Transverse colon (tissue), 4 donors: Measurements from ENCODE around the gene EVC. TPM values are rescaled to one million over a fixed set of nuclear protein-coding genes. Genes with fewer than 3 reads are reported as not detected.
"Not testable (repeated sequence)": the region's sequence is repeated elsewhere in the genome, so short reads cannot be mapped to it uniquely, and the experiment has no call there.

Experiments
- DNase-seq: peaks from one replicate; pipeline ENCODE4 v3.0.0-alpha.2; 2019
- H3K27ac ChIP-seq, 4 donors: fragments of 200-600 bp; sonication (generic); 2 replicates each; pipeline ENCODE4 v1.5.1; 2016 to 2018; ENCODE audit warnings: inconsistent platforms in 4 of 4
- H3K27me3 ChIP-seq: fragments of 200-600 bp; sonication (generic); 2 replicates; pipeline ENCODE4 v1.5.1; 2017; ENCODE audit warnings: inconsistent platforms
- H3K36me3 ChIP-seq, 4 donors: fragments of 200-600 bp; sonication (generic); 2 replicates each; pipeline ENCODE4 v1.5.1; 2017 to 2019; ENCODE audit warnings: inconsistent platforms in 4 of 4
- H3K4me1 ChIP-seq, 4 donors: fragments of 200-600 bp; sonication (generic); 2 replicates each; pipeline ENCODE4 v1.5.1; 2017 to 2020; ENCODE audit warnings: inconsistent platforms in 4 of 4
- H3K4me3 ChIP-seq, 4 donors: fragments of 200-600 bp; sonication (generic); 1 replicate in 1 of 4; 2 replicates in 3 of 4; pipeline versions ENCODE4 v1.5.1 to v1.6.1; 2017 to 2019; ENCODE audit warnings: inconsistent platforms in 4 of 4
- H3K9me3 ChIP-seq, 2 donors: fragments of 200-600 bp; sonication (generic); 2 replicates each; pipeline ENCODE4 v1.5.1; 2017 to 2019; ENCODE audit warnings: inconsistent platforms in 2 of 2
- EP300 ChIP-seq: sonication (generic); formaldehyde crosslinking; IDR thresholded peaks from one replicate; pipeline ENCODE4 v1.6.1; 2017; ENCODE audit warnings: antibody characterized with exemption, low read depth
- POLR2A ChIP-seq: fragments of 450-650 bp; IDR thresholded peaks from one replicate; pipeline ENCODE4 v1.6.1; 2016; ENCODE audit warnings: antibody characterized with exemption, mild to moderate bottlenecking, moderate library complexity
- POLR2AphosphoS5 ChIP-seq, 3 donors: sonication (generic); formaldehyde crosslinking; IDR thresholded peaks; one replicate each; pipeline ENCODE4 v1.6.1; 2016; ENCODE audit warnings: antibody characterized with exemption in 3 of 3
- WGBS, 2 donors: methylation state at CpG; one replicate each; pipeline ENCODE4 v1.1.5; 2018; ENCODE audit warnings: low coverage in 1 of 2; 5-methylcytosine and 5-hydroxymethylcytosine counted together
- in situ Hi-C, 4 donors: fragments of 200-750 bp; cut with MboI; loops; one replicate each; pipeline versions ENCODE4 v1.15.0 to v1.15.1; 2017; ENCODE audit warnings: low sequenced_read_pairs in 3 of 4, low pct_ligation_motif_present in 1 of 4, low pct_unique_long_range_greater_than_20kb in 1 of 4
- intact Hi-C: fragments of 100-400 bp; cut with DNase I; formaldehyde crosslinking; loops from one replicate; pipeline ENCODE4 v1.15.1; 2023; ENCODE audit warnings: low total_unique reads
- total RNA-seq, 4 donors: library from RNA; depleted of rRNA; stranded (reverse); fragments of >200 nt; gene quantifications; one replicate each; pipeline ENCODE4 v1.1.0, GENCODE V29; 2016
- TF ChIP-seq, protein P1 (sequence below), 5 experiments: fragments of 200-600 bp in 3 of 5; fragments of 450-650 bp in 2 of 5; sonication (generic) in 3 of 5; IDR thresholded peaks; 1 replicate in 2 of 5; 2 replicates in 3 of 5; pipeline ENCODE4 v1.5.1; 2016 to 2017; ENCODE audit warnings: antibody characterized with exemption in 5 of 5, inconsistent platforms in 3 of 5, mild to moderate bottlenecking in 2 of 5, moderate library complexity in 1 of 5

EVC gene
- total RNA-seq, 4 donors from 2014 or later = 6.0 to 45.8 (median 12.0) TPM

DNA sequence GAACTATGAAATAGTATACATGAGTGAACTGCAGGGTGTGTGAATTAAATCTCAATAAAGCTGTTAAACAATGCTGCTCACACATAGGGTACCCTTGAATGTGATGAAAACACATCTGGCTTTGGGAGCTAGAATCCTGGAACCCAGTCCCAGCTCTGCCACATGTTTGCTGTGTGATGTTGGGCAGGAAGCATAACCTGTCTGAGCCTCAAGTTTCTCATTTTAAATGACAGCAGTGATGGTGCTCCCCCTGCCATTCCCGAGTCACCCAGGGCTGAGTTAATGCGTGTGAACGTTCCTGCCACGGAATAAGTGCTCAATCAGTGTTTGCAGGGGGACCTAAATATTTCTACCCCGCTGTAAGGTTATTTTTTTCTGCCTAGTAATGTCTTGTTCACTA is 10.9 kb downstream of the EVC start:
- TF ChIP-seq POLR2AphosphoS5 (IDR thresholded peaks at IDR 0.05) (no peak), EP300 (no peak), POLR2A (no peak)
- H3K4me1 ChIP-seq = no peaks in the 10 kb centered on the region
- no peaks in the 10 kb centered on the region for H3K36me3 ChIP-seq
- H3K27me3 ChIP-seq = no peaks in the 10 kb centered on the region
- no peak for DNase-seq
- no peaks in the 10 kb centered on the region for H3K9me3 ChIP-seq
- intact Hi-C loops = no loop called here
- no peak overlapping the region for H3K27ac ChIP-seq
- in situ Hi-C loops = no loop called here
- 62 to 83% methylated on average over 5 of the region's 5 CpGs for WGBS, 2 donors
- H3K4me3 ChIP-seq = no peak overlapping the region

DNA sequence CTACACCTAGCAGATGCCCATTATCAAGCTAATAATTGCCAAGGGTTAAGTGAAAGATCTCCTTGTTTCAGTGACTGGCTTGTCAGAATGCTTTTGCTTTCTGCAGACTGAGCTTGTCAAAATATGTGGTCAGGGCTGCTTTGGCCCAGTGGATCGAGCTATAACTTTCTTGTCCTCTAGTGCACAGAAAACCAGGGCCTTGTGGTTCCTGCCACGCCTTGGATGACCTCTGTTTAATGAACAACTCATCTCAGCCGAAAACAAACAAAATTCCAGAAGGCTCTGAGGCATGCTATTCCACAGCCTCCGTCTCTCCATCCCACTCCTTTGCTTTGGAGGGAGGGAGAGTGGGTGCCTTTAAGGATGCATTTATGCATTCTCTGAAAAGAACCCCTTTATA is 11.3 kb downstream of the EVC start:
- DNase-seq = no peak
- Histone ChIP-seq H3K4me3 (no peak overlapping the region), H3K27me3 (no peaks in the 10 kb centered on the region), H3K9me3 (no peaks in the 10 kb centered on the region), H3K36me3 (no peaks in the 10 kb centered on the region), H3K27ac (no peak overlapping the region), H3K4me1 (no peaks in the 10 kb centered on the region)
- TF ChIP-seq POLR2A = no peak
- no peak for TF ChIP-seq EP300
- TF ChIP-seq, protein P1, sequence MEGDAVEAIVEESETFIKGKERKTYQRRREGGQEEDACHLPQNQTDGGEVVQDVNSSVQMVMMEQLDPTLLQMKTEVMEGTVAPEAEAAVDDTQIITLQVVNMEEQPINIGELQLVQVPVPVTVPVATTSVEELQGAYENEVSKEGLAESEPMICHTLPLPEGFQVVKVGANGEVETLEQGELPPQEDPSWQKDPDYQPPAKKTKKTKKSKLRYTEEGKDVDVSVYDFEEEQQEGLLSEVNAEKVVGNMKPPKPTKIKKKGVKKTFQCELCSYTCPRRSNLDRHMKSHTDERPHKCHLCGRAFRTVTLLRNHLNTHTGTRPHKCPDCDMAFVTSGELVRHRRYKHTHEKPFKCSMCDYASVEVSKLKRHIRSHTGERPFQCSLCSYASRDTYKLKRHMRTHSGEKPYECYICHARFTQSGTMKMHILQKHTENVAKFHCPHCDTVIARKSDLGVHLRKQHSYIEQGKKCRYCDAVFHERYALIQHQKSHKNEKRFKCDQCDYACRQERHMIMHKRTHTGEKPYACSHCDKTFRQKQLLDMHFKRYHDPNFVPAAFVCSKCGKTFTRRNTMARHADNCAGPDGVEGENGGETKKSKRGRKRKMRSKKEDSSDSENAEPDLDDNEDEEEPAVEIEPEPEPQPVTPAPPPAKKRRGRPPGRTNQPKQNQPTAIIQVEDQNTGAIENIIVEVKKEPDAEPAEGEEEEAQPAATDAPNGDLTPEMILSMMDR (IDR thresholded peaks at IDR 0.05) = no peak
- no peak for TF ChIP-seq POLR2AphosphoS5 (IDR thresholded peaks at IDR 0.05)
- intact Hi-C loops (no loop called here), in situ Hi-C loops (no loop called here)
- WGBS, 2 donors = 25 to 39% methylated on average over 2 to 4 of the region's 4 CpGs

DNA sequence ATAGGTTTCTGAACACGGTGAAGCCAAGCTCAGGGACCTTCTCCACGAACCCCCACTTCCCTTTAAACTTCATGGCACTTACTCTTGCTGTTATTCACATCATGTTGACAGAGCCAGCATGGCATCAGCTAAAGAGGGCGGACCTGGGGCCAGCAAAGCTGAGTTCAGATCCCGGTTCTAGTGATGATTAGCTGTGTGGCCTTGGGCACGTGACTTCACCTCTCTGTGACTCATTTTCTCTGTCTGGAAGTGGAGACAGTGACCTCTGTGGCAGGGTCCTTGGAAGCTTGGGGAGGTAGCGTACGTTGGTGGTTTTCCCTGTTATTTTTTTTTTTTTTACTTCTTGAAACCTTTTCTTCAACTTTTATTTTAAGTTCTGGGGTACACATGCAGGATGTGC is 13.4 kb downstream of the EVC start:
- no peak for DNase-seq
- 86% methylated on average over 7 of the region's 7 CpGs; no CpG with 5 or more reads in 1 of the 2 donors for WGBS, 2 donors

DNA sequence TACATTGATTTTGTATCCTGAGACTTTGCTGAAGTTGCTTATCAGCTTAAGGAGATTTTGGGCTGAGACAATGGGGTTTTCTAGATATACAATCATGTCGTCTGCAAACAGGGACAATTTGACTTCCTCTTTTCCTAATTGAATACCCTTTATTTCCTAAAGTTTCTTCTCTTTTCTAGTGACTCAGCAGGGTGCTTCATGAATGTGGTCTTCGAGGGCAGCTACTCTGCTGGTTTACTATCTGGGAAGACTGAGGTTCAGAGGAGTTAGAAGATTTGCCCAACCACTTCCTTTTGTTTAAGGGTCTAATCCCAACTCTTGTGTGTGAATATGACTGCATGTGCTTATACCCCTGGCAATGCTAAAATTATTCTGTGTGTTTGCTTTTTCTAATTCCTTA is 17.4 kb downstream of the EVC start:
- H3K4me3 ChIP-seq, H3K27me3 ChIP-seq, in situ Hi-C loops, intact Hi-C loops, H3K9me3 ChIP-seq, H3K4me1 ChIP-seq, DNase-seq, H3K27ac ChIP-seq, H3K36me3 ChIP-seq: not testable (repeated sequence)
- 50 to 63% methylated on average over 1 to 2 of the region's 2 CpGs for WGBS, 2 donors

More for the DNA sequence above, 13.4 kb downstream of the EVC start:
- Histone ChIP-seq H3K36me3 (no peaks in the 10 kb centered on the region), H3K4me3 (no peak overlapping the region), H3K4me1 (no peaks in the 10 kb centered on the region), H3K27ac (no peak overlapping the region), H3K9me3 (no peaks in the 10 kb centered on the region), H3K27me3 (no peaks in the 10 kb centered on the region)
- in situ Hi-C loops = no loop called here
- TF ChIP-seq, protein P1 (IDR thresholded peaks at IDR 0.05) = no peak
- no peak for TF ChIP-seq EP300
- TF ChIP-seq POLR2AphosphoS5 (IDR thresholded peaks at IDR 0.05) = no peak
- intact Hi-C loops = no loop called here

DNA sequence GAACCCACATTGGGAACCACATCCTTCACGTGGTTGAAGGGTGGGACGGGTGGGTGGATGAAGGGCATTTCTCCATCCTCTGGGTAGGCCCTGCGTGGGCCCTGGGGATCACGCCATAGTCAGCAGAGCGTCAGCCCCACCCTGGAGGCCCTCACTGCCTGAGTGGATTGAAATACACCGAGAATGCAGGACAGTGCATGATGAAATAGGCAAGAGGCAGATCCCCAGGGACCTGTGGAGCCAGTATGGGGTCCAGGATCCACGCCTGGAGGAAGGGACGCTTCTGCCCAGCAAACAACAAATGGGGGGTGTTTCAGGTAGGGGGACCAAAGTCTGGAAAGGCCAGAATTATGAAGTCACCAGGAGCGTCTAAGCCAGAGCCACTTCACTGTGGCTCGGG is 19.4 kb downstream of the EVC start:
- no peak for DNase-seq
- no peak overlapping the region for H3K27ac ChIP-seq
- in situ Hi-C loops (no loop called here), intact Hi-C loops (no loop called here)
- H3K27me3 ChIP-seq = no peaks in the 10 kb centered on the region
- 91 to 100% methylated on average over 1 to 10 of the region's 10 CpGs for WGBS, 2 donors
- H3K36me3 ChIP-seq = no peaks in the 10 kb centered on the region
- no peaks in the 10 kb centered on the region for H3K9me3 ChIP-seq
- no peaks in the 10 kb centered on the region for H3K4me1 ChIP-seq
- no peak overlapping the region for H3K4me3 ChIP-seq
- TF ChIP-seq, protein P1 (IDR thresholded peaks at IDR 0.05) = no peak
- TF ChIP-seq POLR2AphosphoS5 (IDR thresholded peaks at IDR 0.05) (no peak), EP300 (no peak), POLR2A (no peak)
